ENCODE measurements around the gene FARS2. TPM values are rescaled to one million over a fixed set of nuclear protein-coding genes. Genes with fewer than 3 reads are reported as not detected.

FARS2 gene
- total RNA-seq, 6 donors from 2014 or later, result 16.4 to 34.6 (median 19.9) TPM

DNA sequence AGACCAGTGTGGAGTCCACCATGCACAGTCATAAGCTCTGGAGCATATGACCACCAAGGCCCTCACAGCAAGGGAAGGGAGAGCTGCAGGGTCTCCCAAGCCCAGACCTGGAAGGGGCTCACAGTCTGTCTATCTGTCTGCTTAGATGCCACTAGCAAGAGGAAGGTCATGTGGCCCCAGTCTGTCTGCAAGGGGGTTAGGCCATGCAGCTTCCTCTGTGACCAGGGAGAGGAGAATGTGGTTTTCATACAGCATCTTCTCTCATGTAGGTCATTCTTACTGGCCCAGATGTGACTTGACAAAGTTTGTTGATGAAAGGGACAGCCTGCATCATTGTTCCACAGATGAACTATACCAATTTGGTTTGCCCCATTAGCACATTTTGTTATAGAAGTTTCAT is 260.8 kb downstream of the FARS2 start:
- H3K27ac ChIP-seq, result no peak overlapping the region
- ATAC-seq (ENCODE audit: low FRiP score in 2 of 2) (no peak), DNase-seq (no peak)
- H3K4me1 ChIP-seq, result peaks cover 0 to 10% (median 3%) of the 10 kb centered on the region in 4 donors
- no peaks in the 10 kb centered on the region for H3K9me3 ChIP-seq
- no peaks in the 10 kb centered on the region for H3K36me3 ChIP-seq
- no peaks in the 10 kb centered on the region for H3K27me3 ChIP-seq
- H3K4me3 ChIP-seq, result no peak overlapping the region
- TF ChIP-seq, protein P1, sequence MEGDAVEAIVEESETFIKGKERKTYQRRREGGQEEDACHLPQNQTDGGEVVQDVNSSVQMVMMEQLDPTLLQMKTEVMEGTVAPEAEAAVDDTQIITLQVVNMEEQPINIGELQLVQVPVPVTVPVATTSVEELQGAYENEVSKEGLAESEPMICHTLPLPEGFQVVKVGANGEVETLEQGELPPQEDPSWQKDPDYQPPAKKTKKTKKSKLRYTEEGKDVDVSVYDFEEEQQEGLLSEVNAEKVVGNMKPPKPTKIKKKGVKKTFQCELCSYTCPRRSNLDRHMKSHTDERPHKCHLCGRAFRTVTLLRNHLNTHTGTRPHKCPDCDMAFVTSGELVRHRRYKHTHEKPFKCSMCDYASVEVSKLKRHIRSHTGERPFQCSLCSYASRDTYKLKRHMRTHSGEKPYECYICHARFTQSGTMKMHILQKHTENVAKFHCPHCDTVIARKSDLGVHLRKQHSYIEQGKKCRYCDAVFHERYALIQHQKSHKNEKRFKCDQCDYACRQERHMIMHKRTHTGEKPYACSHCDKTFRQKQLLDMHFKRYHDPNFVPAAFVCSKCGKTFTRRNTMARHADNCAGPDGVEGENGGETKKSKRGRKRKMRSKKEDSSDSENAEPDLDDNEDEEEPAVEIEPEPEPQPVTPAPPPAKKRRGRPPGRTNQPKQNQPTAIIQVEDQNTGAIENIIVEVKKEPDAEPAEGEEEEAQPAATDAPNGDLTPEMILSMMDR (IDR thresholded peaks at IDR 0.05), result no peak
- no peak for TF ChIP-seq POLR2AphosphoS5 (IDR thresholded peaks at IDR 0.05)
- no peak for TF ChIP-seq EP300 (IDR thresholded peaks at IDR 0.05)

- DNase-seq (no peak), ATAC-seq (ENCODE audit: low FRiP score in 2 of 2) (no peak)
- H3K36me3 ChIP-seq, result no peaks in the 10 kb centered on the region
- no peaks in the 10 kb centered on the region for H3K9me3 ChIP-seq
- peaks cover 0 to 8% (median 3%) of the 10 kb centered on the region in 4 donors for H3K4me1 ChIP-seq
- no peak overlapping the region for H3K27ac ChIP-seq
- no peaks in the 10 kb centered on the region for H3K27me3 ChIP-seq
- TF ChIP-seq, protein P1 (IDR thresholded peaks at IDR 0.05), result no peak
- TF ChIP-seq POLR2A (IDR thresholded peaks at IDR 0.05) (no peak), EP300 (IDR thresholded peaks at IDR 0.05) (no peak), POLR2AphosphoS5 (IDR thresholded peaks at IDR 0.05) (no peak)
- H3K4me3 ChIP-seq, result no peak overlapping the region
- WGBS, 2 donors, result 88 to 93% methylated on average over 2 of the region's 2 CpGs
Measured at GRCh38 chr6:5524110-5524509, 262.8 kb downstream of the FARS2 start.

DNA sequence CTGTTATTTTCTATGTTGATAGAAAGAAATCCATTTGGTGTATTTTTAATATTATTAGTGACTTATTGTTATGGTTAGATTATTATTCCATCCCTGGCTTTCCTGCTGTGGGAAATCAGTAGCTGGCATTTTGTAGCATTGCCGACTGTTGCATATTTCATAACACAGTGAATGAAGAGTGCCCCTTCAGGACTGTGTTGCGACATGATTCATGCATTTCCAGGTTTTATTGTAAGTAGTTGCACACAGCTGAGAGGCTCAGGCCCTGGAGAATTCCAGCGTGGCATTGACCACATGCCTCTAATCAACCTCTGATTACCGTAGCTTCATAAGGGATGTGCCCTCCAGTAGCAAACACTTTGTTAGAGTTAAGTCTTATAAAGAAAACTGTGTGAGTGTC is 263.9 kb downstream of the FARS2 start:
- H3K27me3 ChIP-seq, result no peaks in the 10 kb centered on the region
- TF ChIP-seq POLR2AphosphoS5 (IDR thresholded peaks at IDR 0.05) (no peak), POLR2A (IDR thresholded peaks at IDR 0.05) (no peak), EP300 (IDR thresholded peaks at IDR 0.05) (peak in 1 of 4 donors; percentile 48)
- TF ChIP-seq, protein P1 (IDR thresholded peaks at IDR 0.05), result no peak
- no peaks in the 10 kb centered on the region for H3K9me3 ChIP-seq
- no peak overlapping the region for H3K4me3 ChIP-seq
- no peak overlapping the region for H3K27ac ChIP-seq
- 46 to 47% methylated on average over 4 of the region's 4 CpGs for WGBS, 2 donors
- DNase-seq (peak in 1 of 2 donors; percentile 84), ATAC-seq (ENCODE audit: low FRiP score in 2 of 2) (peak in 1 of 2 donors; percentile 73)
- no peaks in the 10 kb centered on the region for H3K36me3 ChIP-seq
- H3K4me1 ChIP-seq, result peaks cover 0 to 8% (median 3%) of the 10 kb centered on the region in 4 donors

DNA sequence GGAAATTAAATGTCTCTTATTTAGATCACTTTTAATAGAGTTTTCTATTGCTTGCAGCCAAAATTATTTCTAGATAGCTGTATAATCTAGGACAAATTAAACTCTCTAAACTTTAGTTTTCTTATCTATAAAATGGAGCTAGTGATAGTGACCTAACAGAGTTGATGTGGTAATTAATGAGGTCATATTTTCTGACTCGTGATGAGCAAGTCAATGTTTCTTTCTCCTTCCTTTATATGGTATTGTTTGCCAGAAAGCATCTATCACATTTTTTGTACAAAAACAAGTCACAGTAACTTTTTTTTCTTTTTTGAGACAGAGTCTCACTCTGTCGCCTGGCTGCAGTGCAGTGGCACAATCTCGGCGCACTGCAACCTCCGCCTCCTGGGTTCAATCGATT is 267.7 kb downstream of the FARS2 start:
- Histone ChIP-seq H3K27me3 (no peaks in the 10 kb centered on the region), H3K4me3 (no peak overlapping the region), H3K36me3 (no peaks in the 10 kb centered on the region), H3K9me3 (no peaks in the 10 kb centered on the region), H3K27ac (no peak overlapping the region), H3K4me1 (peaks cover 0 to 8% (median 3%) of the 10 kb centered on the region in 4 donors)
- DNase-seq (no peak), ATAC-seq (ENCODE audit: low FRiP score in 2 of 2) (no peak)
- TF ChIP-seq EP300 (IDR thresholded peaks at IDR 0.05) (no peak), POLR2A (IDR thresholded peaks at IDR 0.05) (no peak), POLR2AphosphoS5 (IDR thresholded peaks at IDR 0.05) (no peak)
- TF ChIP-seq, protein P1 (IDR thresholded peaks at IDR 0.05), result no peak
- WGBS, 2 donors, result 87 to 95% methylated on average over 6 of the region's 6 CpGs

- ATAC-seq (ENCODE audit: low FRiP score in 2 of 2) (no peak), DNase-seq (no peak)
- no peak overlapping the region for H3K27ac ChIP-seq
- H3K4me3 ChIP-seq, result no peak overlapping the region
- H3K4me1 ChIP-seq, result peaks cover 0 to 8% (median 3%) of the 10 kb centered on the region in 4 donors
- TF ChIP-seq POLR2AphosphoS5 (IDR thresholded peaks at IDR 0.05), result no peak
- TF ChIP-seq EP300 (IDR thresholded peaks at IDR 0.05), result no peak
- TF ChIP-seq, protein P1 (IDR thresholded peaks at IDR 0.05), result no peak
- TF ChIP-seq POLR2A (IDR thresholded peaks at IDR 0.05), result no peak
- 100% methylated on average over 1 of the region's 1 CpG for WGBS, 2 donors
- no peaks in the 10 kb centered on the region for H3K27me3 ChIP-seq
- no peaks in the 10 kb centered on the region for H3K9me3 ChIP-seq
- no peaks in the 10 kb centered on the region for H3K36me3 ChIP-seq
Measured at GRCh38 chr6:5529733-5530132, 268.4 kb downstream of the FARS2 start.
